IMR-90 (cell line): Measurements from ENCODE around the gene EFNA5. TPM values are rescaled to one million over a fixed set of nuclear protein-coding genes. Genes with fewer than 3 reads are reported as not detected.
A peak's percentile ranks its signal among the peaks of the same experiment; 100 is the strongest.

Experiments
- ATAC-seq: fragments of 200-7000 bp; cut with Tn5 transposase; 2 replicates; pipeline ENCODE4 v1.9.1; 2020; ENCODE audit warnings: low read depth, mild to moderate bottlenecking, moderate library complexity
- BruUV-seq: library from RNA; stranded (reverse); fragments of 400-500 nt; replicated peaks from 2 replicates; lab custom pipeline; 2021; lab: Mats Ljungman, UMichigan
- CTCF ChIA-PET: fragments of 300-600 bp; formaldehyde crosslinking; extraction: SDS; loops from one replicate; lab custom pipeline; 2021; ENCODE audit warnings: antibody characterized with exemption; lab: Yijun Ruan, JAX
- POLR2A ChIA-PET: fragments of 300-600 bp; sonication (Branson Sonifier 250); formaldehyde crosslinking; loops from one replicate; lab custom pipeline; 2022; ENCODE audit warnings: antibody characterized with exemption; ENCODE audit not compliant: unreplicated experiment; lab: Charles Lee
- DNase-seq: peaks from one replicate; pipeline ENCODE4 v3.0.0; 2013
- H2AFZ ChIP-seq: replicated peaks from 2 replicates; pipeline ENCODE3; 2013; ENCODE audit warnings: low read length, mild to moderate bottlenecking; ENCODE audit not compliant: poor library complexity
- H2AK5ac ChIP-seq: 2 replicates; pipeline ENCODE4 v1.6.1; 2013; ENCODE audit warnings: low read depth, low read length, inconsistent platforms
- H2AK9ac ChIP-seq: replicated peaks from 2 replicates; pipeline ENCODE3; 2013; ENCODE audit warnings: mild to moderate bottlenecking, low read depth, low read length, moderate library complexity; ENCODE audit not compliant: poor library complexity
- H2BK120ac ChIP-seq: 2 replicates; pipeline ENCODE4 v1.6.1; 2013; ENCODE audit warnings: low read depth, low read length, inconsistent platforms
- H2BK15ac ChIP-seq: 3 replicates; pipeline ENCODE4 v1.6.1; 2013; ENCODE audit warnings: low read depth, low read length, inconsistent platforms
- H2BK20ac ChIP-seq: 2 replicates; pipeline ENCODE4 v1.6.1; 2013; ENCODE audit warnings: low read depth, mild to moderate bottlenecking, inconsistent platforms, low read length, moderate library complexity
- H2BK5ac ChIP-seq: 2 replicates; pipeline ENCODE4 v1.6.1; 2013; ENCODE audit warnings: mild to moderate bottlenecking, low read depth, low read length, inconsistent platforms; ENCODE audit not compliant: poor library complexity, severe bottlenecking
- H3K14ac ChIP-seq: replicated peaks from 2 replicates; pipeline ENCODE4 v1.6.1; 2013; ENCODE audit warnings: low read depth, low read length, inconsistent platforms
- H3K18ac ChIP-seq: 2 replicates; pipeline ENCODE4 v1.6.1; 2013; ENCODE audit warnings: low read depth, low read length, control low read depth
- H3K23ac ChIP-seq: 2 replicates; pipeline ENCODE4 v1.6.1; 2013; ENCODE audit warnings: low read depth, low read length, inconsistent platforms
- H3K27ac ChIP-seq: 2 replicates; pipeline ENCODE4 v1.5.1; 2013; ENCODE audit warnings: mild to moderate bottlenecking, control low read depth, low read length; ENCODE audit not compliant: insufficient read depth
- H3K27me3 ChIP-seq: 2 replicates; pipeline ENCODE4 v1.6.1; 2013; ENCODE audit warnings: low read length; ENCODE audit not compliant: control insufficient read depth, insufficient read depth
- H3K36me3 ChIP-seq: 2 replicates; pipeline ENCODE4 v1.6.1; 2013; ENCODE audit warnings: low read length, mixed read lengths; ENCODE audit not compliant: control insufficient read depth, insufficient read depth
- H3K4ac ChIP-seq: 2 replicates; pipeline ENCODE4 v1.6.1; 2013; ENCODE audit warnings: low read depth, low read length, inconsistent platforms
- H3K4me1 ChIP-seq: 2 replicates; pipeline ENCODE4 v1.6.1; 2013; ENCODE audit warnings: low read length, mixed read lengths; ENCODE audit not compliant: control insufficient read depth, insufficient read depth
- H3K4me2 ChIP-seq: 2 replicates; pipeline ENCODE4 v1.6.1; 2013; ENCODE audit warnings: low read depth, mild to moderate bottlenecking, control low read depth, low read length, moderate library complexity
- H3K4me3 ChIP-seq: 2 replicates; pipeline ENCODE4 v1.5.1; 2013; ENCODE audit warnings: low read depth, mild to moderate bottlenecking, control low read depth, low read length, moderate library complexity; ENCODE audit not compliant: insufficient read depth
- H3K56ac ChIP-seq: 2 replicates; pipeline ENCODE4 v1.6.1; 2013; ENCODE audit warnings: low read length, inconsistent platforms; ENCODE audit not compliant: insufficient read depth; ENCODE audit errors: extremely low read depth
- H3K79me1 ChIP-seq, 2 experiments: 2 replicates each; pipeline ENCODE4 v1.6.1; 2013; ENCODE audit warnings: low read length in 2 of 2, inconsistent platforms in 1 of 2, low read depth in 1 of 2
- H3K9ac ChIP-seq: 2 replicates; pipeline ENCODE4 v1.6.1; 2013; ENCODE audit warnings: low read depth, low read length, control low read depth
- H3K9me1 ChIP-seq: 2 replicates; pipeline ENCODE4 v1.6.1; 2013; ENCODE audit warnings: low read length, inconsistent platforms; ENCODE audit not compliant: insufficient read depth
- H3K9me3 ChIP-seq: 2 replicates; pipeline ENCODE4 v1.6.1; 2013; ENCODE audit warnings: low read length; ENCODE audit not compliant: control insufficient read depth, insufficient read depth
- H4K20me1 ChIP-seq: 2 replicates; pipeline ENCODE4 v1.6.1; 2013; ENCODE audit warnings: low read length, inconsistent platforms; ENCODE audit not compliant: insufficient read depth
- H4K5ac ChIP-seq: 2 replicates; pipeline ENCODE4 v1.6.1; 2013; ENCODE audit warnings: mild to moderate bottlenecking, low read depth, low read length, control low read depth
- H4K8ac ChIP-seq, 2 experiments: 2 replicates each; pipeline ENCODE4 v1.6.1; 2013; ENCODE audit warnings: low read depth in 2 of 2, low read length in 2 of 2, control low read depth in 1 of 2, inconsistent platforms in 1 of 2
- H4K91ac ChIP-seq: 2 replicates; pipeline ENCODE4 v1.6.1; 2013; ENCODE audit warnings: low read depth, low read length, inconsistent platforms; ENCODE audit not compliant: insufficient read depth
- BHLHE40 ChIP-seq: fragments of 150-350 bp; IDR thresholded peaks from 2 replicates; pipeline ENCODE4 v1.6.1; 2016; ENCODE audit warnings: mild to moderate bottlenecking, low read depth, low read length
- CEBPB ChIP-seq: IDR thresholded peaks from 2 replicates; pipeline ENCODE4 v1.6.1; 2012; ENCODE audit warnings: low read depth, low read length, improper control_type of control experiment
- MAFK ChIP-seq: IDR thresholded peaks from 2 replicates; pipeline ENCODE4 v1.6.1; 2012; ENCODE audit warnings: low read depth, low read length, improper control_type of control experiment
- MAZ ChIP-seq: IDR thresholded peaks from 2 replicates; pipeline ENCODE4 v1.6.1; 2012; ENCODE audit warnings: low read depth, mild to moderate bottlenecking, low read length, improper control_type of control experiment, moderate library complexity, borderline replicate concordance
- MXI1 ChIP-seq: IDR thresholded peaks from 2 replicates; pipeline ENCODE4 v1.6.1; 2012; ENCODE audit warnings: low read depth, mild to moderate bottlenecking, low read length, moderate library complexity, borderline replicate concordance
- NFE2L2 ChIP-seq: fragments of 150-350 bp; IDR thresholded peaks from 2 replicates; pipeline ENCODE4 v1.6.1; 2016; ENCODE audit warnings: low read depth, mild to moderate bottlenecking, low read length
- POLR2A ChIP-seq: IDR thresholded peaks from 2 replicates; pipeline ENCODE4 v1.6.1; 2012; ENCODE audit warnings: mild to moderate bottlenecking, low read depth, low read length
- RAD21 ChIP-seq: IDR thresholded peaks from 2 replicates; pipeline ENCODE4 v1.6.1; 2012; ENCODE audit warnings: low read length, improper control_type of control experiment
- RCOR1 ChIP-seq: IDR thresholded peaks from 2 replicates; pipeline ENCODE4 v1.6.1; 2012; ENCODE audit warnings: mild to moderate bottlenecking, low read length, improper control_type of control experiment; ENCODE audit not compliant: insufficient replicate concordance
- RFX5 ChIP-seq: IDR thresholded peaks from 2 replicates; pipeline ENCODE4 v1.8.0; 2012; ENCODE audit warnings: low read depth, mild to moderate bottlenecking, low read length, moderate library complexity
- SMC3 ChIP-seq: fragments of 150-350 bp; IDR thresholded peaks from 2 replicates; pipeline ENCODE4 v1.6.1; 2016; ENCODE audit warnings: low read depth, mild to moderate bottlenecking, antibody characterized with exemption, low read length, moderate library complexity
- WGBS, 2 experiments: methylation state at CpG; one replicate each; pipeline versions ENCODE4 v1.1.5 to v1.1.7; 2013; ENCODE audit warnings: missing lambda C conversion rate in 2 of 2; ENCODE audit not compliant: insufficient read length in 1 of 2; ENCODE audit errors: extremely low coverage in 2 of 2; 5-methylcytosine and 5-hydroxymethylcytosine counted together
- dilution Hi-C: fragments of 300-500 bp; cut with HindIII; formaldehyde crosslinking; loops from one replicate; pipeline ENCODE4 v1.14.3; 2018; ENCODE audit warnings: low sequenced_read_pairs; ENCODE audit not compliant: unreplicated experiment
- in situ Hi-C: fragments of 300-500 bp; cut with MboI; formaldehyde crosslinking; loops from 3 replicates; pipeline ENCODE4 v1.14.3; 2019; ENCODE audit warnings: low sequenced_read_pairs, inconsistent platforms, mixed read lengths
- intact Hi-C: fragments of 100-400 bp; cut with micrococcal nuclease; formaldehyde crosslinking; loops from 2 replicates; pipeline ENCODE4 v1.10.0; 2022
- polyA plus RNA-seq, 3 experiments: library from polyadenylated mRNA; depleted of rRNA; stranded (reverse); fragments of >200 nt; gene quantifications; 2 replicates each; pipeline ENCODE4 v1.2.3, GENCODE V29; 2012; ENCODE audit warnings: low replicate concordance in 1 of 3
- total RNA-seq: library from RNA; depleted of rRNA; stranded (reverse); fragments of >200 nt; gene quantifications from 2 replicates; pipeline ENCODE4 v1.2.3, GENCODE V29; 2012
- TF ChIP-seq, protein P1 (sequence below): conservative IDR thresholded peaks from 2 replicates; pipeline ENCODE4 v1.5.1; 2012; ENCODE audit warnings: mild to moderate bottlenecking, low read depth, low read length, improper control_type of control experiment
- TF ChIP-seq, protein P2 (sequence below): fragments of 150-350 bp; IDR thresholded peaks from 2 replicates; pipeline ENCODE4 v1.6.1; 2017; ENCODE audit warnings: mild to moderate bottlenecking, antibody characterized with exemption, low read length, low read depth
- TF ChIP-seq, protein P3 (sequence below): fragments of 150-350 bp; IDR thresholded peaks from 2 replicates; pipeline ENCODE4 v1.6.1; 2016; ENCODE audit warnings: low read depth, mild to moderate bottlenecking, low read length, moderate library complexity, borderline replicate concordance

Gene EFNA5
- total and polyA plus RNA-seq, 2 of the 4 experiments (the other 2 are of a cell fraction) = 1.5 to 1.6 TPM

DNA sequence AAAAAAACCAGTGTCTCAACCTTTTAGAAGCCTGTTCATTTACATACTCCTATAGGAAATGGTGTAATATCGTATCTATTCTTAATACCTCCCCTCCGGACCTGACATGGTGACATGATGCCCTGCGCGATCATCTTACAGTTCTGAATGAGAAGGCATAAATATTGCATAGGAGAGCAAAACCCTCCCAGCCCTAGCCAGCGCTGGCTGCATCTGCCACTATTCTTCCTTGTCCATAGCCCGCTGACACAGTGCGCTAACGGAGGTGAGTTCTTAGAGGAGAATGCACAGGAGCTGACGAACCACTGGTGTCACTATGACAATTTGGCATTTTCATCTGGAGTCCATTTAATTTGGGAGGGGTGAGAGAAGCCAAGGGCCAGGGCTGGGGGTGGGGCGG is 290.1 kb downstream of the EFNA5 start:
- Histone ChIP-seq H3K18ac (no peak overlapping the region), H2AFZ (peak overlapping the region; percentile 53), H2BK120ac (peak overlapping the region; percentile 62), H3K56ac (no peak overlapping the region), H2BK20ac (peak overlapping the region; percentile 75), H3K79me1 (no peaks in the 10 kb centered on the region), H3K4me3 (no peak overlapping the region), H3K27ac (no peak overlapping the region), H4K5ac (no peak overlapping the region), H3K9me1 (peaks cover 7% of the 10 kb centered on the region), H3K4me1 (peaks cover 5% of the 10 kb centered on the region), H4K8ac (no peak overlapping the region), H3K4me2 (no peak overlapping the region), H2AK9ac (no peak overlapping the region), H2BK15ac (peak overlapping the region; percentile 62; the same call in 2 of the 3 replicates), H3K4ac (peak overlapping the region; percentile 39), H4K20me1 (no peaks in the 10 kb centered on the region), H4K91ac (peak overlapping the region; percentile 30; the same call in 1 of the 2 replicates), H3K9me3 (no peaks in the 10 kb centered on the region), H3K27me3 (no peaks in the 10 kb centered on the region), H3K9ac (no peak overlapping the region), H3K23ac (no peak overlapping the region), H2BK5ac (peak overlapping the region; percentile 21), H3K14ac (no peak overlapping the region), H3K36me3 (no peaks in the 10 kb centered on the region), H2AK5ac (peak overlapping the region; percentile 58; the same call in 1 of the 2 replicates)
- BruUV-seq = no TSS peak
- TF ChIP-seq CEBPB (no peak), MAFK (no peak), RCOR1 (no peak), POLR2A (no peak), MAZ (no peak), SMC3 (no peak), BHLHE40 (no peak), NFE2L2 (no peak), RFX5 (no peak), RAD21 (no peak), MXI1 (no peak)
- TF ChIP-seq, protein P1, sequence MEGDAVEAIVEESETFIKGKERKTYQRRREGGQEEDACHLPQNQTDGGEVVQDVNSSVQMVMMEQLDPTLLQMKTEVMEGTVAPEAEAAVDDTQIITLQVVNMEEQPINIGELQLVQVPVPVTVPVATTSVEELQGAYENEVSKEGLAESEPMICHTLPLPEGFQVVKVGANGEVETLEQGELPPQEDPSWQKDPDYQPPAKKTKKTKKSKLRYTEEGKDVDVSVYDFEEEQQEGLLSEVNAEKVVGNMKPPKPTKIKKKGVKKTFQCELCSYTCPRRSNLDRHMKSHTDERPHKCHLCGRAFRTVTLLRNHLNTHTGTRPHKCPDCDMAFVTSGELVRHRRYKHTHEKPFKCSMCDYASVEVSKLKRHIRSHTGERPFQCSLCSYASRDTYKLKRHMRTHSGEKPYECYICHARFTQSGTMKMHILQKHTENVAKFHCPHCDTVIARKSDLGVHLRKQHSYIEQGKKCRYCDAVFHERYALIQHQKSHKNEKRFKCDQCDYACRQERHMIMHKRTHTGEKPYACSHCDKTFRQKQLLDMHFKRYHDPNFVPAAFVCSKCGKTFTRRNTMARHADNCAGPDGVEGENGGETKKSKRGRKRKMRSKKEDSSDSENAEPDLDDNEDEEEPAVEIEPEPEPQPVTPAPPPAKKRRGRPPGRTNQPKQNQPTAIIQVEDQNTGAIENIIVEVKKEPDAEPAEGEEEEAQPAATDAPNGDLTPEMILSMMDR = no peak
- TF ChIP-seq, protein P2, sequence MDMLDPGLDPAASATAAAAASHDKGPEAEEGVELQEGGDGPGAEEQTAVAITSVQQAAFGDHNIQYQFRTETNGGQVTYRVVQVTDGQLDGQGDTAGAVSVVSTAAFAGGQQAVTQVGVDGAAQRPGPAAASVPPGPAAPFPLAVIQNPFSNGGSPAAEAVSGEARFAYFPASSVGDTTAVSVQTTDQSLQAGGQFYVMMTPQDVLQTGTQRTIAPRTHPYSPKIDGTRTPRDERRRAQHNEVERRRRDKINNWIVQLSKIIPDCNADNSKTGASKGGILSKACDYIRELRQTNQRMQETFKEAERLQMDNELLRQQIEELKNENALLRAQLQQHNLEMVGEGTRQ = no peak
- TF ChIP-seq, protein P3, sequence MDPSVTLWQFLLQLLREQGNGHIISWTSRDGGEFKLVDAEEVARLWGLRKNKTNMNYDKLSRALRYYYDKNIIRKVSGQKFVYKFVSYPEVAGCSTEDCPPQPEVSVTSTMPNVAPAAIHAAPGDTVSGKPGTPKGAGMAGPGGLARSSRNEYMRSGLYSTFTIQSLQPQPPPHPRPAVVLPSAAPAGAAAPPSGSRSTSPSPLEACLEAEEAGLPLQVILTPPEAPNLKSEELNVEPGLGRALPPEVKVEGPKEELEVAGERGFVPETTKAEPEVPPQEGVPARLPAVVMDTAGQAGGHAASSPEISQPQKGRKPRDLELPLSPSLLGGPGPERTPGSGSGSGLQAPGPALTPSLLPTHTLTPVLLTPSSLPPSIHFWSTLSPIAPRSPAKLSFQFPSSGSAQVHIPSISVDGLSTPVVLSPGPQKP = no peak
- no peak for DNase-seq
- ATAC-seq = no peak
- dilution Hi-C loops (no loop called here), in situ Hi-C loops (no loop called here), intact Hi-C loops (no loop called here)
- CTCF ChIA-PET = no interaction called here
- no CpG with 5 or more reads among the region's 10 CpGs for whole genome bisulfite sequencing, 2 experiments
- POLR2A ChIA-PET = no interaction called here
